Measurements from ENCODE around the gene TMEM238.

Gene TMEM238

DNA sequence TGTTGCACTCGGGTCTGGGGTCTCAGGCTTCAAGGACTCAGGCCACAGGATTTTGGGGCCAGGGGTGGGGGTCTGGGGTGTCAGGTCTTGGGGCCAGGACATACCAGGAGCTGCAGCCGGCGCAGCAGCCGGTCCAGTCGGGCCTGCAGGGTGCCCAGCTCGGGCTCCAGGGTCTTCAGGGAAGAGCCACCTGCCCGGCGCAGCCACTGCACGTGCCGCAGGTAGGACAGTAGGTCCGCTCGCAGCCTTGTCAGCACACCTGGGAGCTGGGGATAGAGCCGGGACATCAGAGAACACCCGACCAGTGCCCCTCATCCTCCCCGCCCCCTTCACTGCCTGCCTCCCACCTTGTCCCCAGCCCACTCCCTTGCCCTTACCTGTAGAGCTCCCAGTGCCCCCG is 16.0 kb downstream of the TMEM238 start:
- no peaks in the 10 kb centered on the region for H3K9me3 ChIP-seq (ENCODE audit: severe bottlenecking)
- no peaks in the 10 kb centered on the region for H3K36me3 ChIP-seq (ENCODE audit: low read depth)
- ATAC-seq (ENCODE audit: low read depth) (no peak), DNase-seq (ENCODE audit: low spot score) (no peak)
- H3K27ac ChIP-seq (ENCODE audit: poor library complexity, severe bottlenecking), result peak overlapping the region; percentile 48
- no peaks in the 10 kb centered on the region for H3K27me3 ChIP-seq (ENCODE audit: insufficient read depth, poor library complexity, severe bottlenecking)
- H3K4me1 ChIP-seq (ENCODE audit: insufficient read depth, poor library complexity, severe bottlenecking), result peaks cover 8% of the 10 kb centered on the region
- no peak overlapping the region for H3K4me3 ChIP-seq (ENCODE audit: severe bottlenecking)
- no peak for TF ChIP-seq CTCF (IDR thresholded peaks at IDR 0.05; ENCODE audit: poor library complexity, severe bottlenecking)

- no peaks in the 10 kb centered on the region for H3K4me1 ChIP-seq (ENCODE audit: insufficient read depth, poor library complexity, severe bottlenecking)
- no peaks in the 10 kb centered on the region for H3K36me3 ChIP-seq (ENCODE audit: low read depth)
- no peak for ATAC-seq (ENCODE audit: low read depth)
- H3K27me3 ChIP-seq (ENCODE audit: insufficient read depth, poor library complexity, severe bottlenecking), result no peaks in the 10 kb centered on the region
- DNase-seq (ENCODE audit: low spot score), result no peak
- TF ChIP-seq CTCF (IDR thresholded peaks at IDR 0.05; ENCODE audit: poor library complexity, severe bottlenecking), result no peak
- no peaks in the 10 kb centered on the region for H3K9me3 ChIP-seq (ENCODE audit: severe bottlenecking)
- no peak overlapping the region for H3K27ac ChIP-seq (ENCODE audit: poor library complexity, severe bottlenecking)
- no peak overlapping the region for H3K4me3 ChIP-seq (ENCODE audit: severe bottlenecking)
Measured at GRCh38 chr19:55366790-55367189, 17.3 kb downstream of the TMEM238 start.

DNA sequence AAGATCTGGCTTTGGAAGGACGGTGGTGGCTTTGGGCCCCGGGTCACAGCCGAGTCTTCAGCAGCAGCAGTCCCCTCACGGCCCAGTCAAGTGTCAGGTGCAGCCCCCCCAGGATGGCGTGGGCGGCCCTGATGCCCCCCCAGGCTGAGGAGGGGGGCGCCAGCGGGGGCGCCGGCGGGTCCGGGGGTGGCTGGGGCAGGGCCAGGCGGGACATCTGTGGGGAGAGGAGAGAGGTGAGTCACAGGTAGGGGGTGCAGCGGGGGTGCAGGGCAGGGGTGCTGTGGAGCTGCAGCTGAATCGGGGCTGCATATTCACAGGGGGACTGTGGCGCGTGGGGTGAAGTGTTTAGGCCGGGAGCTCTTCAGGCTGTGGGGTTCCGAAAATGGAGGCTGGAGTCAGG is 18.1 kb downstream of the TMEM238 start:
- no peak for TF ChIP-seq CTCF (IDR thresholded peaks at IDR 0.05; ENCODE audit: poor library complexity, severe bottlenecking)

GRCh38 chr19:55365245-55365644 is 18.8 kb downstream of the TMEM238 start:
- no peak for TF ChIP-seq CTCF (IDR thresholded peaks at IDR 0.05; ENCODE audit: poor library complexity, severe bottlenecking)
- Histone ChIP-seq H3K36me3 (ENCODE audit: low read depth) (no peaks in the 10 kb centered on the region), H3K27ac (ENCODE audit: poor library complexity, severe bottlenecking) (no peak overlapping the region), H3K27me3 (ENCODE audit: insufficient read depth, poor library complexity, severe bottlenecking) (no peaks in the 10 kb centered on the region), H3K9me3 (ENCODE audit: severe bottlenecking) (no peaks in the 10 kb centered on the region), H3K4me3 (ENCODE audit: severe bottlenecking) (no peak overlapping the region), H3K4me1 (ENCODE audit: insufficient read depth, poor library complexity, severe bottlenecking) (no peaks in the 10 kb centered on the region)
- no peak for ATAC-seq (ENCODE audit: low read depth)
- DNase-seq (ENCODE audit: low spot score), result no peak

More for the DNA sequence above, 18.1 kb downstream of the TMEM238 start:
- no peak overlapping the region for H3K27ac ChIP-seq (ENCODE audit: poor library complexity, severe bottlenecking)
- no peaks in the 10 kb centered on the region for H3K9me3 ChIP-seq (ENCODE audit: severe bottlenecking)
- no peak for DNase-seq (ENCODE audit: low spot score)
- no peaks in the 10 kb centered on the region for H3K27me3 ChIP-seq (ENCODE audit: insufficient read depth, poor library complexity, severe bottlenecking)
- no peak overlapping the region for H3K4me3 ChIP-seq (ENCODE audit: severe bottlenecking)
- no peaks in the 10 kb centered on the region for H3K36me3 ChIP-seq (ENCODE audit: low read depth)
- no peaks in the 10 kb centered on the region for H3K4me1 ChIP-seq (ENCODE audit: insufficient read depth, poor library complexity, severe bottlenecking)
- ATAC-seq (ENCODE audit: low read depth), result no peak

GRCh38 chr19:55362990-55363716 is 20.9 kb downstream of the TMEM238 start, which contains the start of gene GARIN5B:
Gene GARIN5B (minus strand): TSS chr19:55363260. CDS start chr19:55363066, 194 bp downstream.
- no peaks in the 10 kb centered on the region for H3K9me3 ChIP-seq (ENCODE audit: severe bottlenecking)
- ATAC-seq (ENCODE audit: low read depth) (0 out of 3 replicates have a peak, but pooled peaks have one; percentile 5), DNase-seq (ENCODE audit: low spot score) (no peak)
- H3K4me3 ChIP-seq (ENCODE audit: severe bottlenecking), result no peak within 1 kb of the TSS
- no peaks in the 10 kb centered on the region for H3K4me1 ChIP-seq (ENCODE audit: insufficient read depth, poor library complexity, severe bottlenecking)
- no peaks in the 10 kb centered on the region for H3K27me3 ChIP-seq (ENCODE audit: insufficient read depth, poor library complexity, severe bottlenecking)
- no peak for TF ChIP-seq CTCF (IDR thresholded peaks at IDR 0.05; ENCODE audit: poor library complexity, severe bottlenecking)
- no peak within 1 kb of the TSS for H3K27ac ChIP-seq (ENCODE audit: poor library complexity, severe bottlenecking)
- no peaks in the 10 kb centered on the region for H3K36me3 ChIP-seq (ENCODE audit: low read depth)

All from RWPE2 (cell line).